GM21423 (cell line): ENCODE data around the gene FIBP.

Experiments
- ATAC-seq: cut with Tn5 transposase; IDR thresholded peaks from one replicate; pipeline ENCODE4 v1.9.1; 2021; ENCODE audit warnings: mild to moderate bottlenecking, moderate library complexity; ENCODE audit not compliant: unreplicated experiment

FIBP gene

DNA sequence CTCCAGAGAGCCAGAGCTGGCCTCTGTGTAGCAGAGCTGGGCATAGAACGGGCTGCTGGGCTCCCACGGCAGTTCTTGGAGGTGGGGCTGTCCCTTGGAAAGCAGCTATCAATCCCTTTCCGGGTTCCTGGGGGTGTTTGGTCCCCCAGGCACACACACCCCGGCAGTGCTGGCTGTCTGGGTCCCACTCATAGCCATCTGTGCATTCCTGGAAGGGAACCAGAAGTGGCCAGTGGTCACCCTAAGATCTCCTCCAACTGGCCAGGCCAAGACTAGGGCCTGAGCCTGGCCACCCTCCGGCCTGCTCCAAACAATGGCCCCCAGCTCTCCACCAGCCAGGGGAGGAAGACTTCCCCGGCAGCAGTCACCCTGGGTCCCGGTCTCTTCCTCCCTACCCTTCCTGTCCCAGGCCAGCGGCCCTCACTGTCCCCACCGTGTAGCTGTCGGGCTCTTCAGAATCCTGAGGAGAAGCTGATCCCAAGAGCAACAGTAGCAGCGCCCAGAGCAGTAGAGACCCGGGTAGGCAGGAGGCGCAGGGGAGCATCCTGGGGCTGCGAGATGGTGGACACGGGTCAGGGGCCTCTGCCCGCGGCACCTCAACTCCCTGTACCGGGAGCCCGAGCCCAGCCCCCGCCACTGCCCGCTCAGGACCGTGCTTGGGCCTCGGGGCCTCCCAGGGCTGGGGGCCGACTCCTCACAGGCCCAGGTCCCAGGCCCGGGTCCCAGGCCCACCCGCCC, 16.3 kb downstream of the FIBP start:
- no peak for ATAC-seq

- ATAC-seq: no peak
These were observed 17.3 kb downstream of the FIBP start for GRCh38 chr11:65870706-65871681.

DNA sequence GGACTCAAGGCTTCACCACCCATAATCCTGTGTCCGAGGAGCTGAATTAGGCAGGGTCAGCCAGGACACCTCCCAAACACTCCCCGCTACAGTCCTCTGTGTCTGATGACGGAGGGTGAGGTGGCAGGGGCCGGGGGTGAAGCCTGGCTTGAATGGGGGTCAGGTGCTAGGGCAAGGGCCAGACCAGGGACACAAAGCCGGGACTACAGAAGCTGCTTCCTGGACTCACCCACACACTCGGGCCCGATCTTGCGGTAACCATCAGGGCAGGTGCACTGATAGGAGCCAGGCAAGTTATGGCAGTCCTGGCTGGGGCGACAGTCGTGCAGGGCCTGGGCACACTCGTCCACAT, 18.0 kb downstream of the FIBP start:
- no peak for ATAC-seq

GRCh38 chr11:65869643-65870306, 18.5 kb downstream of the FIBP start:
- ATAC-seq: no peak

- ATAC-seq: no peak
These were observed 19.4 kb downstream of the FIBP start for GRCh38 chr11:65868907-65869306.

- no peak for ATAC-seq
These were observed 20.1 kb downstream of the FIBP start for GRCh38 chr11:65868076-65868667.

DNA sequence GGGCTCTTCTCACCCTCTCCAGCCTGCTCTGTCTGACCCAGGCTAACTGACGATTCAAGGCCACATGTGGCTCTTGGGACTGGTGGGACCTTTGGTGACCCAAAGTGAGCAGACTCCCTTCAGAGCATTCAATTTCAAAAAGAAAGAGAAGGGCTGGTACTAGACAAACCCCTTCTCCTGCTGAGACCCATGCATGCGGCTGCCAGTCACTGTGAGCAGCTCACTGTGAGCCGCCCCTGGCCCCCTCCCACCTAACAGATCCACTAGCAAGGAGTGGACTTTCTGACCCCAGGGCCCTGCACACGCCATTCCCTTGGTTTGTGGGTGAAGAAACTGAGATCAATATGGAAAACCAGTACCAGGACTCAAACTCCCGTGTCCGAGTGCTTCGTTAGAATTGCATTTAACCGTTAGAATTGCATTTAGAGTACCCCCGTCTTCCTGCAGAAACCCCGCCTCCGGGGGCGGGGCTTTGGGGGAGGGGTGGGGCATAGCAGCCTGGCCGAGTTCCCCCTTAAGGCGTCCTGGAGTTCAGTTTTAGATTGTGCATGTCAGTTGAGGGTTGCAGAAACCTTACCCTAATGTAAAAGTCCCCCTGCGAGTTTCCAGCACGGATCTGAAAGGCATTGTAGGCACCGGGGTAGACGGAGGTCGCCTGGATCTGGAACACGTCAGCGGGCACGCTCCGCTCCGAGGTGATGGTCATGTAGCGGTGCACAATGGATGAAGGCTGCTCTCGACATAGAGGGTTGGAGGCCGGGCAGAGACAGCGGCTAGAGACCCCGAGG, 20.8 kb downstream of the FIBP start:
- no peak for ATAC-seq

DNA sequence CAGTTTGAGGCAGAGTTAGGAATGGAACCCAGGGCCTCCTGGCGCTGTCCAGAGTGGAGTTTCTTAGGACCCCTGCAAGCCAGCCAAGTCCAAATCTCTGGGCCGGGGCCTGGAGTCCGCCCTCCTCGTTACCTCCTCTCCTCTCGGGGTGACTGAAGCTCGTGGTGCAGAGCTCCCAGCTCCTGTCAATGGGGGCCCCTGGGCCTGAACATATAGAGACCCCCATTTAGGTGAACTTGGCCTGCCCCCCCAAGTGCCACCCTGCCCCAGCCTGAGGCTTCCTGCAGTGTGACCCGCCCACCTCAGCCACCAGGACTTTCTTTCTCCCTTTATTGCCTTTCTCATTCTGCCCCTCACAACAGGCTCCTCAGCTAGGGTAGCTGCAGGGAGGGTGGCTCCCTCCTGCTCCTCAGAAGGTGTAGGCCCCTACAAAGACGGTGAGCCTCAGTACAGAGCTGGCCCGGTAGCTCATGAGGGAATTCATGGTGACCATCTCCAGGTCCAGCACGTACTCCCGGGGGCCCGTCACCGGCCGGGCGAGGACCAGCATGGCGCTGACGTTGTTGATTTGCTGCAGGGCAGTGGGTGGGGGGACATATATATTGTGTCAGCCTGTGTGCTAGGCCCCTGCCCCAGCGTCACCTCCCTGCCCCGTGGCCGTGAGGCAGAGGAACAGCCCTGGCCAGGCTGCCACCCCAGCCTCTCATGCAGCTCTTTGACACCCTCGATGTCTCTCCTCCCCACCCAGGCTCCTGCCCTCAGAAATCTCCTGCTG, 21.6 kb downstream of the FIBP start:
- no peak for ATAC-seq

- ATAC-seq: no peak
These were observed 22.6 kb downstream of the FIBP start for GRCh38 chr11:65865550-65866172.

DNA sequence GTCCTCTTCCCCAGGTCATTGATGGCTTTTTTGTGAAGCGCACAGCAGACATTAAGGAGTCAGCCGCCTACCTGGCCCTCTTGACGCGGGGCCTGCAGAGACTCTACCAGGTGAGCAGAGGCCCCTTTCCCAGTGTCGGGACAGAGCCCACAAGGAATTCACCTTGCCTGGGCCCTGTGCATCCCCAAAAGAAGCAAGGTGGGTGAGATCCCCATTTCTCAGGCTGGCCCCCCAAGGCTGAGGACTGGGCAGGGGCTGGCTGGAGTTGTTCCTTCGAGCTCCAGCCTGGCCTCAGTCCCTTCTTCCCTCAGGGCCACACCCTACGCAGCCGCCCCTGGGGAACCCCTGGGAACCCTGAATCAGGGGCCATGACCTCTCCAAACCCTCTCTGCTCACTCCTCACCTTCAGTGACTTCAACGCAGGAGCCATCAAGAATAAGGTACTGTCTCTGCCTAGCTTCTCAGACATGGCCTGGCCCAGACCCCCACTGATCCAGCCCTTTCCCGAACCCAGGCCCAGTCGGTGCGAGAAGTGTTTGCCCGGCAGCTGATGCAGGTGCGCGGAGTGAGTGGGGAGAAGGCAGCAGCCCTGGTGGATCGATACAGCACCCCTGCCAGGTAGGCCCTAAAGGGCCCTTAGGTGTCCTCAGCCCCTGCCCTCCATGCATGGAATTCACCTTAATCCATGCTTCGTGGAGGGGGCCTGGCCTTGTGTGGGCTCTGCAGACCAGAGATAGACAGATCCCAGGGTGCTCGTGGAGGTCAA, 23.4 kb downstream of the FIBP start:
- no peak for ATAC-seq

- no peak for ATAC-seq
These were observed 24.2 kb downstream of the FIBP start for GRCh38 chr11:65863889-65864705.

- no peak for ATAC-seq
These were observed 25.1 kb downstream of the FIBP start for GRCh38 chr11:65862941-65863888.

DNA sequence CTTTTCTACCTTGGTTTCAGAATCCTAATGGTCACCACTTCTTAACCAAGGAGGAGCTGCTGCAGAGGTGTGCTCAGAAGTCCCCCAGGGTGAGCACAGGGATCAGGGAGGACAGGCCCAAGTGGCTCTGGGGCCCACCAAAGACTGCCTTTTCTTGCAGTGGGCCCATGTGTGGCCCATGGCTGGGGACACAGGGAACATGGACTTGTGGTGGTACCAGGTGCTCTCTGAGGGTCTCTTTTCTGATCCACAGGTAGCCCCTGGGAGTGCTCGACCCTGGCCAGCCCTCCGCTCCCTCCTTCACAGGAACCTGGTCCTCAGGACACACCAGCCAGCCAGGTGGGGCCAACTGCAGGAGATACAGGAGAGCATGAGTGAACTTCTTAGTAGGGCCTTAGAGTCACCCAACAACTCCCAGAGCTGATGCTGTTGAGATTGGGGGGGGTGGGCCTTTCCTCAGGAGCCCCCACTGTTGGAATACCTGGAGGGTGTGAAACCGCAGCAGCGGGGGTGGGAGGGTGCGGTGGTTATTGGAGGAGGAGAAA, 26.0 kb downstream of the FIBP start:
- no peak for ATAC-seq

DNA sequence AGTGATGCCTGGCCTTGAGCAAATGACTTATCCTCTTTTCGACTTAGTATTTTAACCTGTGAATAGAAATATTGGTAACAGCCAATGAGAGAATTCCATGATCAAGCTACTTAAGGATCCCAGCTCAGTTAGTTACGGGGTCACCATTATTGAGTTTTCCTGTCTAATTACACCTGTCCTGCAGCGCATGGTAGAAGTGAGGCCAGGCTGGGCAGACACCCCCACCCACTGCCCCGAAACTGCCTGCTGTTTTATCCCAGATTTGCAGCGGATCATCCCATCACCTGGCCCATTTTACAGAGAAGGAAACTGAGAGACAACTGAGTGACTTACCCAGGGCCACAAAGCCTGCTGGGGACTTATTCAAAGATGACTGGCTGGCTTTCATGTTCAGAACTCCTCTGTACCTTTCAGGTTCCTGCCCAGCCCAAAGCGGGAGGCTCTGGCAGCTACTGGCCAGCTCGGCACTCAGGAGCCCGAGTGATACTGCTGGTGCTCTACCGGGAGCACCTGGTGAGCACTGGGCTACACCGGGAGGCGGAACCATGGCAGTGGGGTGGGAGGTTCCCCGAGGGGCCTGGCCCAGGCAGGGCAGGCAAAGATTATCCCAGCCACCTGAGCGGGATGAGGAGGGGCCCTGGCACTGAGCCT, 26.6 kb downstream of the FIBP start:
- ATAC-seq: no peak

- no peak for ATAC-seq
These were observed 27.1 kb downstream of the FIBP start for GRCh38 chr11:65861165-65861505.
